A549 (cell line): ENCODE results near the gene METTL21C. TPM values are rescaled to one million over a fixed set of nuclear protein-coding genes. Genes with fewer than 3 reads are reported as not detected.

Source experiments
- ATAC-seq, 2 experiments: fragments of 200-7000 bp in 1 of 2; fragments of >200 bp in 1 of 2; cut with Nextera tagmentation in 1 of 2; cut with Tn5 transposase in 1 of 2; 3 replicates each; pipeline versions ENCODE4 v1.8.0 to v1.9.1; 2018 to 2020; ENCODE audit warnings: mild to moderate bottlenecking in 1 of 2, moderate library complexity in 1 of 2
- CTCF ChIA-PET: fragments of 300-600 bp; sonication (Branson Sonifier 250); formaldehyde crosslinking; extraction: SDS; loops from one replicate; lab custom pipeline; 2021; ENCODE audit warnings: antibody characterized with exemption, inconsistent platforms; lab: Yijun Ruan, JAX
- POLR2A ChIA-PET: fragments of 350-600 bp; formaldehyde crosslinking; extraction: SDS; loops from one replicate; lab custom pipeline; 2021; ENCODE audit warnings: antibody characterized with exemption, inconsistent platforms; lab: Yijun Ruan, JAX
- DNase-seq, 2 experiments: peaks; one replicate each; pipeline versions ENCODE4 v3.0.0 to v3.0.0-alpha.2; 2011 to 2016; ENCODE audit warnings: low read depth in 1 of 2, low spot score in 1 of 2
- FAIRE-seq: peaks from 2 replicates; lab custom pipeline; 2011; peaks lifted over from hg19 to GRCh38; lab: Jason Lieb, UNC
- H3K27ac ChIP-seq, 2 experiments: fragments of >200 bp; sonication (Bioruptor Twin); formaldehyde crosslinking; 3 replicates each; pipeline ENCODE4 v1.5.1; 2016 to 2017
- H3K4me1 ChIP-seq: fragments of >200 bp; sonication (Bioruptor Twin); formaldehyde crosslinking; 3 replicates; pipeline ENCODE4 v1.6.1; 2016
- H3K4me2 ChIP-seq: fragments of >200 bp; sonication (Bioruptor Twin); formaldehyde crosslinking; 3 replicates; pipeline ENCODE4 v1.6.1; 2016
- H3K4me3 ChIP-seq: fragments of >200 bp; sonication (Bioruptor Twin); formaldehyde crosslinking; 3 replicates; pipeline ENCODE4 v1.5.1; 2016
- H3K9me3 ChIP-seq: fragments of >200 bp; sonication (Bioruptor Twin); formaldehyde crosslinking; 3 replicates; pipeline ENCODE4 v1.6.1; 2016
- BHLHE40 ChIP-seq: IDR thresholded peaks from 2 replicates; pipeline ENCODE4 v1.6.1; 2012; ENCODE audit warnings: low read depth, low read length, inconsistent platforms
- CEBPB ChIP-seq, 2 experiments: fragments of >200 bp in 1 of 2; sonication (Bioruptor Twin) in 1 of 2; formaldehyde crosslinking in 1 of 2; IDR thresholded peaks; 2 replicates each; pipeline ENCODE4 v1.6.1; 2012 to 2016
- CHD4 ChIP-seq: fragments of 200-600 bp; sonication (generic); IDR thresholded peaks from 2 replicates; pipeline ENCODE4 v1.6.1; 2016; ENCODE audit warnings: antibody characterized with exemption, mild to moderate bottlenecking, borderline replicate concordance
- CTCF ChIP-seq: fragments of >200 bp; sonication (Bioruptor Twin); formaldehyde crosslinking; IDR thresholded peaks from 3 replicates; pipeline ENCODE4 v1.5.1; 2016
- EHMT2 ChIP-seq: fragments of 200-600 bp; sonication (generic); IDR thresholded peaks from 2 replicates; pipeline ENCODE4 v1.6.1; 2016; ENCODE audit warnings: antibody characterized with exemption, low read depth, mild to moderate bottlenecking, moderate library complexity
- EP300 ChIP-seq, 2 experiments: fragments of >200 bp; sonication (Bioruptor Twin); formaldehyde crosslinking; IDR thresholded peaks; 2 replicates in 1 of 2; 3 replicates in 1 of 2; pipeline ENCODE4 v1.6.1; 2016 to 2017
- FOSL2 ChIP-seq, 2 experiments: fragments of 450-650 bp in 1 of 2; fragments of >200 bp in 1 of 2; sonication (Bioruptor Twin) in 1 of 2; formaldehyde crosslinking; IDR thresholded peaks; 2 replicates each; pipeline versions ENCODE4 v1.5.0 to v1.6.1; 2016 to 2020; ENCODE audit warnings: mild to moderate bottlenecking in 1 of 2, moderate library complexity in 1 of 2
- HEYL ChIP-seq: fragments of 250-450 bp; sonication (Bioruptor Pico); IDR thresholded peaks from 2 replicates; pipeline ENCODE4 v1.8.0; 2021; ENCODE audit warnings: mild to moderate bottlenecking, moderate library complexity
- HMGXB4 ChIP-seq: fragments of 250-450 bp; sonication (Bioruptor Pico); IDR thresholded peaks from 2 replicates; pipeline ENCODE4 v1.5.0; 2021; ENCODE audit warnings: mild to moderate bottlenecking, moderate library complexity, borderline replicate concordance
- HOXA7 ChIP-seq: fragments of 250-450 bp; sonication (Bioruptor Pico); IDR thresholded peaks from 2 replicates; pipeline ENCODE4 v1.5.0; 2020; ENCODE audit warnings: mild to moderate bottlenecking, moderate library complexity
- HOXB5 ChIP-seq: fragments of 250-450 bp; sonication (Bioruptor Pico); IDR thresholded peaks from 2 replicates; pipeline ENCODE4 v1.5.0; 2020; ENCODE audit warnings: mild to moderate bottlenecking, moderate library complexity
- KDM5A ChIP-seq: fragments of 200-600 bp; sonication (generic); IDR thresholded peaks from 2 replicates; pipeline ENCODE4 v1.6.1; 2016; ENCODE audit warnings: antibody characterized with exemption, mild to moderate bottlenecking
- MAFK ChIP-seq: fragments of 450-650 bp; IDR thresholded peaks from 2 replicates; pipeline ENCODE4 v1.6.1; 2014; ENCODE audit not compliant: partially characterized antibody
- NPAS2 ChIP-seq: fragments of 250-450 bp; sonication (Bioruptor Pico); IDR thresholded peaks from 2 replicates; pipeline ENCODE4 v1.8.0; 2022; ENCODE audit warnings: mild to moderate bottlenecking, moderate library complexity, borderline replicate concordance
- NR3C1 ChIP-seq: fragments of >200 bp; sonication (Bioruptor Twin); formaldehyde crosslinking; IDR thresholded peaks from 3 replicates; pipeline ENCODE4 v1.6.1; 2017
- RAD21 ChIP-seq, 2 experiments: fragments of >200 bp in 1 of 2; sonication (Bioruptor Twin) in 1 of 2; formaldehyde crosslinking in 1 of 2; IDR thresholded peaks in 1 of 2; conservative IDR thresholded peaks in 1 of 2; 2 replicates in 1 of 2; 3 replicates in 1 of 2; pipeline ENCODE4 v1.6.1; 2012 to 2018; ENCODE audit warnings: inconsistent platforms in 1 of 2
- RCOR1 ChIP-seq: fragments of 150-350 bp; IDR thresholded peaks from 2 replicates; pipeline ENCODE4 v1.6.1; 2014; ENCODE audit warnings: antibody characterized with exemption, low read length, low read depth
- RNF2 ChIP-seq: fragments of 200-600 bp; sonication (generic); IDR thresholded peaks from 2 replicates; pipeline ENCODE4 v1.6.1; 2016; ENCODE audit warnings: low read depth, mild to moderate bottlenecking, antibody characterized with exemption, moderate library complexity, borderline replicate concordance
- SMC3 ChIP-seq: fragments of >200 bp; sonication (Bioruptor Twin); formaldehyde crosslinking; IDR thresholded peaks from 3 replicates; pipeline ENCODE4 v1.6.1; 2018; ENCODE audit warnings: inconsistent platforms
- TP53 ChIP-seq: fragments of 250-450 bp; sonication (Bioruptor Pico); IDR thresholded peaks from 2 replicates; pipeline ENCODE4 v1.5.0; 2021; ENCODE audit warnings: mild to moderate bottlenecking, moderate library complexity
- ZC3H11A ChIP-seq: fragments of 450-650 bp; IDR thresholded peaks from 2 replicates; pipeline ENCODE4 v1.6.1; 2014; ENCODE audit warnings: antibody characterized with exemption, mild to moderate bottlenecking
- WGBS: methylation state at CpG from one replicate; pipeline ENCODE4 v1.1.6; 2017; ENCODE audit errors: missing lambda C conversion rate; 5-methylcytosine and 5-hydroxymethylcytosine counted together
- polyA plus RNA-seq, 4 experiments: library from polyadenylated mRNA; depleted of rRNA in 3 of 4; stranded (reverse); fragments of >200 nt; fragmentation: RNase III in 1 of 4; extraction: RNeasy Plus Mini Kit Qiagen cat#74134 plus additional on column Dnase treatment in 1 of 4; gene quantifications; 2 replicates in 3 of 4; 3 replicates in 1 of 4; pipeline ENCODE4 v1.2.3, GENCODE V29; 2011 to 2017

The METTL21C gene
- polyA plus RNA-seq, 2 of the 4 experiments (the other 2 are of a cell fraction) = not detected

GRCh38 chr13:102729560-102730270, 34.9 kb upstream of the METTL21C start:
- TF ChIP-seq FOSL2 (IDR thresholded peaks at IDR 0.05) (no peak), FOSL2 (CRISPR knock-in tag; IDR thresholded peaks at IDR 0.05) (peak; percentile 26; the same call in 1 of the 2 replicates), BHLHE40 (peak; percentile 47; the same call in 1 of the 2 replicates), EP300 (IDR thresholded peaks at IDR 0.05) (no peak)
- H3K4me3 ChIP-seq = no peak overlapping the region
- H3K4me1 ChIP-seq = peaks cover 6% of the 10 kb centered on the region; the same call in 1 of the 3 replicates
- H3K9me3 ChIP-seq = no peaks in the 10 kb centered on the region
- CTCF ChIA-PET = no interaction called here
- H3K4me2 ChIP-seq = peak overlapping the region; percentile 55
- peak; percentile 16 to 30; a peak in 2 of 6 replicates for ATAC-seq
- peak; percentile 2 to 35 for DNase-seq
- no peak overlapping the region for H3K27ac ChIP-seq
- POLR2A ChIA-PET = no interaction called here
- WGBS = 7% methylated on average over 8 of the region's 8 CpGs
- FAIRE-seq = no peak

GRCh38 chr13:102726430-102726829, 31.6 kb upstream of the METTL21C start:
- peak; percentile 46 to 61; a peak in 3 of 6 replicates for ATAC-seq
- POLR2A ChIA-PET = no interaction called here
- DNase-seq = peak in 1 of 2 experiments; percentile 10
- 56% methylated on average over 2 of the region's 2 CpGs for WGBS
- peaks cover 6% of the 10 kb centered on the region; the same call in 1 of the 3 replicates for H3K4me1 ChIP-seq
- TF ChIP-seq EHMT2 (no peak), RAD21 (conservative IDR thresholded peaks at IDR 0.05 in 1 of 2, IDR thresholded peaks at IDR 0.05 in 1 of 2) (no peak), RCOR1 (no peak), EP300 (IDR thresholded peaks at IDR 0.05) (no peak), RNF2 (no peak), SMC3 (no peak), NPAS2 (CRISPR knock-in tag) (no peak), TP53 (CRISPR knock-in tag) (no peak)
- TF ChIP-seq, all 56 proteins: peak for 0
- FAIRE-seq = no peak
- CTCF ChIA-PET = interaction anchor here (2.1 to 3.4 kb wide), 2 partner anchors 130 to 147 kb away, joined by 8 to 38 read pairs; partner anchors contain the start of gene TPP2
- H3K4me3 ChIP-seq = no peak overlapping the region
- no peak overlapping the region for H3K27ac ChIP-seq
- no peaks in the 10 kb centered on the region for H3K9me3 ChIP-seq
- no peak overlapping the region for H3K4me2 ChIP-seq

- Histone ChIP-seq H3K4me1 (peaks cover 6% of the 10 kb centered on the region; the same call in 1 of the 3 replicates), H3K27ac (no peak overlapping the region), H3K9me3 (no peaks in the 10 kb centered on the region), H3K4me2 (no peak overlapping the region), H3K4me3 (no peak overlapping the region)
- DNase-seq = peak; percentile 17 to 42
- ATAC-seq = peak; percentile 90 to 91
- TF ChIP-seq SMC3 (peak; percentile 50), HOXA7 (CRISPR knock-in tag) (no peak), CTCF (peak; percentile 59), RAD21 (conservative IDR thresholded peaks at IDR 0.05 in 1 of 2, IDR thresholded peaks at IDR 0.05 in 1 of 2) (peak; percentile 66 to 72)
- ChIA-PET POLR2A (interaction anchor here (0.7 to 1.0 kb wide), 2 partner anchors 121 to 128 kb away, joined by 3 to 4 read pairs; partner anchors contain the start of genes ERCC5 and TPP2), CTCF (interaction anchor here (0.9 to 3.4 kb wide), 15 partner anchors 10 to 156 kb away, joined by 3 to 38 read pairs (median 6); partner anchors contain the start of genes TEX30 and TPP2)
- 25% methylated on average over 5 of the region's 6 CpGs for WGBS
- no peak for FAIRE-seq
These were observed 30.1 kb upstream of the METTL21C start for GRCh38 chr13:102724923-102725322.

GRCh38 chr13:102721800-102722231, 27.0 kb upstream of the METTL21C start:
- H3K27ac ChIP-seq = no peak overlapping the region
- ChIA-PET CTCF (interaction anchor here (0.7 to 1.6 kb wide), 4 partner anchors 130 to 328 kb away, joined by 3 to 7 read pairs (median 4); no protein-coding TSS in a partner anchor), POLR2A (no interaction called here)
- ATAC-seq (no peak), DNase-seq (no peak), FAIRE-seq (no peak)
- no peak overlapping the region for H3K4me2 ChIP-seq
- no peak overlapping the region for H3K4me3 ChIP-seq
- 0% methylated on average over 1 of the region's 1 CpG for WGBS
- no peaks in the 10 kb centered on the region for H3K9me3 ChIP-seq
- no peaks in the 10 kb centered on the region for H3K4me1 ChIP-seq
- no peak for TF ChIP-seq HOXB5 (CRISPR knock-in tag)
- TF ChIP-seq RAD21 (conservative IDR thresholded peaks at IDR 0.05 in 1 of 2, IDR thresholded peaks at IDR 0.05 in 1 of 2) = no peak
- no peak for TF ChIP-seq KDM5A
- no peak for TF ChIP-seq CHD4
- no peak for TF ChIP-seq HEYL (CRISPR knock-in tag)
- TF ChIP-seq CTCF = no peak
- no peak for TF ChIP-seq CEBPB (IDR thresholded peaks at IDR 0.05)
- TF ChIP-seq HMGXB4 = no peak
- TF ChIP-seq ZC3H11A = no peak
- TF ChIP-seq MAFK = no peak
- TF ChIP-seq FOSL2 (IDR thresholded peaks at IDR 0.05) = no peak
- no peak for TF ChIP-seq FOSL2 (CRISPR knock-in tag; IDR thresholded peaks at IDR 0.05)
- TF ChIP-seq NR3C1 = no peak
